GM21390 (cell line): ENCODE measurements around the gene ACOD1.
"Not testable (repeated sequence)": the region's sequence is repeated elsewhere in the genome, so short reads cannot be mapped to it uniquely, and the experiment has no call there.

ENCODE experiments used
- ATAC-seq: cut with Tn5 transposase; IDR thresholded peaks from one replicate; pipeline ENCODE4 v1.9.1; 2021; ENCODE audit not compliant: unreplicated experiment

ACOD1 gene

GRCh38 chr13:76950101-76950500 is 1.8 kb downstream of the ACOD1 start:
- ATAC-seq: no peak

GRCh38 chr13:76953968-76954367 is 5.7 kb downstream of the ACOD1 start:
- ATAC-seq: no peak

- ATAC-seq: no peak
Observed at GRCh38 chr13:76954538-76954937, 6.2 kb downstream of the ACOD1 start.

- no peak for ATAC-seq
Observed at GRCh38 chr13:76955193-76955592, 6.9 kb downstream of the ACOD1 start.

- no peak for ATAC-seq
Observed at GRCh38 chr13:76955661-76956060, 7.3 kb downstream of the ACOD1 start.

GRCh38 chr13:76958841-76959432 is 10.6 kb downstream of the ACOD1 start:
- no peak for ATAC-seq

GRCh38 chr13:76959734-76960133 is 11.4 kb downstream of the ACOD1 start:
- not testable (repeated sequence) for ATAC-seq

- ATAC-seq: no peak
Observed at GRCh38 chr13:76965759-76966421, 17.6 kb downstream of the ACOD1 start.

- no peak for ATAC-seq
Observed at GRCh38 chr13:76967031-76967430, 18.7 kb downstream of the ACOD1 start.

GRCh38 chr13:76968041-76968440 is 19.7 kb downstream of the ACOD1 start:
- ATAC-seq: no peak

GRCh38 chr13:76969488-76970365 is 21.4 kb downstream of the ACOD1 start:
- no peak for ATAC-seq

- ATAC-seq: no peak
Observed at GRCh38 chr13:76971215-76971614, 22.9 kb downstream of the ACOD1 start.

GRCh38 chr13:76971851-76972829 is 23.8 kb downstream of the ACOD1 start:
- ATAC-seq: no peak

- no peak for ATAC-seq
Observed at GRCh38 chr13:76973920-76974617, 25.8 kb downstream of the ACOD1 start.

- no peak for ATAC-seq
Observed at GRCh38 chr13:76974618-76974975, 26.3 kb downstream of the ACOD1 start.

- no peak for ATAC-seq
Observed at GRCh38 chr13:76975863-76976262, 27.6 kb downstream of the ACOD1 start.

- ATAC-seq: no peak
Observed at GRCh38 chr13:76976490-76976889, 28.2 kb downstream of the ACOD1 start.

- no peak for ATAC-seq
Observed at GRCh38 chr13:76976929-76977328, 28.6 kb downstream of the ACOD1 start.

- ATAC-seq: peak; percentile 100
Observed at GRCh38 chr13:76980075-76980718, 31.9 kb downstream of the ACOD1 start.

GRCh38 chr13:76982061-76982460 is 33.8 kb downstream of the ACOD1 start:
- ATAC-seq: no peak
